Erythroblast (primary cell): ENCODE data around the gene LIMCH1.

ENCODE experiments used
- GATA1 ChIP-seq: IDR thresholded peaks from 2 replicates; pipeline ENCODE4 v1.6.1; 2011; ENCODE audit warnings: low read depth, mild to moderate bottlenecking, control low read depth, low read length, moderate library complexity
- POLR2A ChIP-seq: IDR thresholded peaks from 2 replicates; pipeline ENCODE4 v1.6.1; 2011; ENCODE audit warnings: mild to moderate bottlenecking, low read length

GRCh38 chr4:41524425-41524824 lies 13.5 kb upstream of the LIMCH1 start:
- TF ChIP-seq GATA1: no peak
- no peak for TF ChIP-seq POLR2A
